ENCODE results near the gene GAB1.

Gene GAB1

GRCh38 chr4:143335979-143336780, 496 bp upstream of the GAB1 start:
- H3K36me3 ChIP-seq (ENCODE audit: control insufficient read depth in 5 of 5, insufficient read depth in 5 of 5, low read length in 5 of 5) = no peaks in the 10 kb centered on the region
- H3K9me3 ChIP-seq (ENCODE audit: control insufficient read depth in 5 of 5, low read length in 5 of 5) = no peaks in the 10 kb centered on the region
- no peaks in the 10 kb centered on the region for H3K27me3 ChIP-seq (ENCODE audit: control insufficient read depth in 5 of 5, insufficient read depth in 4 of 5, low read length in 5 of 5)
- H3K9ac ChIP-seq (ENCODE audit: low read length in 5 of 5) = peak overlapping the region; percentile 56 to 88 (median 83)
- peak overlapping the region; percentile 70 to 88 (median 86) for H3K4me3 ChIP-seq (ENCODE audit: low read depth in 1 of 5, low read length in 5 of 5)
- H3K27ac ChIP-seq (ENCODE audit: low read depth, low read length) = peak overlapping the region; percentile 94
- peaks cover 4 to 39% (median 31%) of the 10 kb centered on the region in 5 donors for H3K4me1 ChIP-seq (ENCODE audit: control insufficient read depth in 5 of 5, insufficient read depth in 5 of 5, low read length in 5 of 5)

GRCh38 chr4:143337600-143338287, 1.1 kb downstream of the GAB1 start:
- Histone ChIP-seq H3K9me3 (ENCODE audit: control insufficient read depth in 5 of 5, low read length in 5 of 5) (no peaks in the 10 kb centered on the region), H3K27ac (ENCODE audit: low read depth, low read length) (peak overlapping the region; percentile 94)

DNA sequence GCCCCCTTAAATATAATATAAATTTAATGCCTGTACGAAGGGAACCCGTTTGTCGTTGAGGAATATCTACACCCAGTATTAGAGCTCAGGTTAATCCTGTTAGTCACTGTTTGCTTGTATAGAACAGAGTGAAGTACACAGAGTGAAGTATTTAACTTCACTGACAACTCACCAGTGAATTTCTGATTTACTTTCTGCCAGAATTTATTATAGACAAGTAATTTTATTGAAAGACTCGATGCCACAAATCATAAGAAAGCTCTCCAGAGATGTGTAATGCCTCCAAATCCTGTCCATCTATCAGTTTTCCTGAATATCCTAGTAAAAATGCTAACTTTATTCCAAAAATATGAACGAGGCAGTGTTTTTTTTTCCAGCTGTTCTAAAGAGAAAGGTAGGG, 1.6 kb downstream of the GAB1 start:
- H3K36me3 ChIP-seq (ENCODE audit: control insufficient read depth in 5 of 5, insufficient read depth in 5 of 5, low read length in 5 of 5) = no peaks in the 10 kb centered on the region
- no peaks in the 10 kb centered on the region for H3K9me3 ChIP-seq (ENCODE audit: control insufficient read depth in 5 of 5, low read length in 5 of 5)
- H3K4me3 ChIP-seq (ENCODE audit: low read depth in 1 of 5, low read length in 5 of 5) = peak overlapping the region; percentile 75 to 97 (median 88)
- peak overlapping the region in 3 of 5 donors; percentile 42 to 82 (median 47) for H3K9ac ChIP-seq (ENCODE audit: low read length in 5 of 5)
- peak overlapping the region; percentile 94 for H3K27ac ChIP-seq (ENCODE audit: low read depth, low read length)
- H3K27me3 ChIP-seq (ENCODE audit: control insufficient read depth in 5 of 5, insufficient read depth in 4 of 5, low read length in 5 of 5) = no peaks in the 10 kb centered on the region
- H3K4me1 ChIP-seq (ENCODE audit: control insufficient read depth in 5 of 5, insufficient read depth in 5 of 5, low read length in 5 of 5) = peaks cover 4 to 42% (median 32%) of the 10 kb centered on the region in 5 donors

More at GRCh38 chr4:143337600-143338287, 1.1 kb downstream of the GAB1 start:
- H3K36me3 ChIP-seq (ENCODE audit: control insufficient read depth in 5 of 5, insufficient read depth in 5 of 5, low read length in 5 of 5) = no peaks in the 10 kb centered on the region
- H3K9ac ChIP-seq (ENCODE audit: low read length in 5 of 5) = peak overlapping the region; percentile 78 to 86 (median 82)
- H3K4me3 ChIP-seq (ENCODE audit: low read depth in 1 of 5, low read length in 5 of 5) = peak overlapping the region; percentile 75 to 97 (median 88)
- H3K4me1 ChIP-seq (ENCODE audit: control insufficient read depth in 5 of 5, insufficient read depth in 5 of 5, low read length in 5 of 5) = peaks cover 4 to 42% (median 32%) of the 10 kb centered on the region in 5 donors
- no peaks in the 10 kb centered on the region for H3K27me3 ChIP-seq (ENCODE audit: control insufficient read depth in 5 of 5, insufficient read depth in 4 of 5, low read length in 5 of 5)

- peaks cover 4 to 42% (median 32%) of the 10 kb centered on the region in 5 donors for H3K4me1 ChIP-seq (ENCODE audit: control insufficient read depth in 5 of 5, insufficient read depth in 5 of 5, low read length in 5 of 5)
- H3K9me3 ChIP-seq (ENCODE audit: control insufficient read depth in 5 of 5, low read length in 5 of 5) = no peaks in the 10 kb centered on the region
- H3K4me3 ChIP-seq (ENCODE audit: low read depth in 1 of 5, low read length in 5 of 5) = no peak overlapping the region
- H3K27ac ChIP-seq (ENCODE audit: low read depth, low read length) = no peak overlapping the region
- no peak overlapping the region for H3K9ac ChIP-seq (ENCODE audit: low read length in 5 of 5)
- no peaks in the 10 kb centered on the region for H3K27me3 ChIP-seq (ENCODE audit: control insufficient read depth in 5 of 5, insufficient read depth in 4 of 5, low read length in 5 of 5)
- no peaks in the 10 kb centered on the region for H3K36me3 ChIP-seq (ENCODE audit: control insufficient read depth in 5 of 5, insufficient read depth in 5 of 5, low read length in 5 of 5)
Observed at GRCh38 chr4:143339497-143339896, 2.8 kb downstream of the GAB1 start.

GRCh38 chr4:143341186-143341755, 4.6 kb downstream of the GAB1 start:
- Histone ChIP-seq H3K9me3 (ENCODE audit: control insufficient read depth in 5 of 5, low read length in 5 of 5) (no peaks in the 10 kb centered on the region), H3K27me3 (ENCODE audit: control insufficient read depth in 5 of 5, insufficient read depth in 4 of 5, low read length in 5 of 5) (no peaks in the 10 kb centered on the region), H3K4me1 (ENCODE audit: control insufficient read depth in 5 of 5, insufficient read depth in 5 of 5, low read length in 5 of 5) (peaks cover 2 to 36% (median 26%) of the 10 kb centered on the region in 5 donors), H3K36me3 (ENCODE audit: control insufficient read depth in 5 of 5, insufficient read depth in 5 of 5, low read length in 5 of 5) (no peaks in the 10 kb centered on the region), H3K9ac (ENCODE audit: low read length in 5 of 5) (no peak overlapping the region), H3K4me3 (ENCODE audit: low read depth in 1 of 5, low read length in 5 of 5) (no peak overlapping the region), H3K27ac (ENCODE audit: low read depth, low read length) (no peak overlapping the region)

DNA sequence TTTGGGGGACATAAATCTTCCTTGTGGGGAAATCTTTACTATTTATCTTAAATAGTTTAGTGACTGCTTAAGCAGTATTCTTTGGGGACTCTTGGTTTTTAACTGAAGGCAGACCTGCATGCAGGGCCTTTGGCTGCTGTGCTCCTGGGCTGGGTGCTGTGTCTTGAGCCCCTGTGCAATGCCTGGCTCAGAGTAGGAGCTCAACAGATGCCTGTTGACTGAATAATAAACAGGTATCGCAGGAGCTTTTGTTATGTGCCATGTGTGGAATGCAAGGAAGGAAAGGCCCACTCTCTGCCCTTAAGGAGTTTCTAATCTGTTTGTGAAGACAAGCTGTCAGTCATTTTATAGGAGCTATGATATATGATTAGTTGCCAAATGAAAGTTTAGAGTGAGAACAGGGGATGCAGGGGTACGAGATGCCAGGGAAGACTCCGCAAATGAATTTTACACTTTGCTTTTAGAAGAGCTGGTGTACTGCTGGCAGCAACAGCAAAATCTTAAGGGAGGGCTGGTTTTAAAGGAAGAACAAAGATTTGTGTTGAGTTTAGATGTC, 6.7 kb downstream of the GAB1 start:
- H3K4me1 ChIP-seq (ENCODE audit: control insufficient read depth in 5 of 5, insufficient read depth in 5 of 5, low read length in 5 of 5) = peaks cover 0 to 26% (median 13%) of the 10 kb centered on the region in 5 donors
- H3K27ac ChIP-seq (ENCODE audit: low read depth, low read length) = no peak overlapping the region
- no peak overlapping the region for H3K9ac ChIP-seq (ENCODE audit: low read length in 5 of 5)
- peaks cover 0 to 2% (median 0%) of the 10 kb centered on the region in 5 donors for H3K36me3 ChIP-seq (ENCODE audit: control insufficient read depth in 5 of 5, insufficient read depth in 5 of 5, low read length in 5 of 5)
- H3K4me3 ChIP-seq (ENCODE audit: low read depth in 1 of 5, low read length in 5 of 5) = no peak overlapping the region
- no peaks in the 10 kb centered on the region for H3K9me3 ChIP-seq (ENCODE audit: control insufficient read depth in 5 of 5, low read length in 5 of 5)
- H3K27me3 ChIP-seq (ENCODE audit: control insufficient read depth in 5 of 5, insufficient read depth in 4 of 5, low read length in 5 of 5) = no peaks in the 10 kb centered on the region

GRCh38 chr4:143344041-143344440, 7.4 kb downstream of the GAB1 start:
- H3K9ac ChIP-seq (ENCODE audit: low read length in 5 of 5) = no peak overlapping the region
- H3K4me1 ChIP-seq (ENCODE audit: control insufficient read depth in 5 of 5, insufficient read depth in 5 of 5, low read length in 5 of 5) = peaks cover 0 to 22% (median 9%) of the 10 kb centered on the region in 5 donors
- peaks cover 0 to 2% (median 0%) of the 10 kb centered on the region in 5 donors for H3K36me3 ChIP-seq (ENCODE audit: control insufficient read depth in 5 of 5, insufficient read depth in 5 of 5, low read length in 5 of 5)
- no peak overlapping the region for H3K27ac ChIP-seq (ENCODE audit: low read depth, low read length)
- H3K9me3 ChIP-seq (ENCODE audit: control insufficient read depth in 5 of 5, low read length in 5 of 5) = no peaks in the 10 kb centered on the region
- H3K4me3 ChIP-seq (ENCODE audit: low read depth in 1 of 5, low read length in 5 of 5) = no peak overlapping the region
- no peaks in the 10 kb centered on the region for H3K27me3 ChIP-seq (ENCODE audit: control insufficient read depth in 5 of 5, insufficient read depth in 4 of 5, low read length in 5 of 5)

DNA sequence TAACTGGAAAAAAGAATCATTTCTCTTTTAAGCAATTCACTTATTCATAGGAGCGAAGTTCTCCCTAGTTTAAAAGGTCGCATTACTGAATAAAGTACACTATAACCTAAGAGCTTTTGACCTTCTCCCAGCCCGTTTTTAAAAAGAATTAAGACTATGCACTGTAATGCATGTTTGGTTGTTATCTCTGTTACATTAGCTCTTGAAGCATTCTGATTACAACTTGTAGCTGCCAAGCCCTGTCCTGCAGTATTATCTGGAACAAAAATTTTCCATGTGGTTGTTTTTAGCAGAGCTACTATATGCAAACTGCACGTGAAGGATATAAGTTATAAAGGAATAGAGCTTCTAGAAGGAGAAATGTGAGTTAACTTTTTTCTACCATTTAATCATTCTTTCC, 8.1 kb downstream of the GAB1 start:
- no peaks in the 10 kb centered on the region for H3K27me3 ChIP-seq (ENCODE audit: control insufficient read depth in 5 of 5, insufficient read depth in 4 of 5, low read length in 5 of 5)
- H3K4me3 ChIP-seq (ENCODE audit: low read depth in 1 of 5, low read length in 5 of 5) = no peak overlapping the region
- peaks cover 0 to 20% (median 5%) of the 10 kb centered on the region in 5 donors for H3K4me1 ChIP-seq (ENCODE audit: control insufficient read depth in 5 of 5, insufficient read depth in 5 of 5, low read length in 5 of 5)
- H3K27ac ChIP-seq (ENCODE audit: low read depth, low read length) = no peak overlapping the region
- H3K9me3 ChIP-seq (ENCODE audit: control insufficient read depth in 5 of 5, low read length in 5 of 5) = no peaks in the 10 kb centered on the region
- peaks cover 0 to 2% (median 0%) of the 10 kb centered on the region in 5 donors for H3K36me3 ChIP-seq (ENCODE audit: control insufficient read depth in 5 of 5, insufficient read depth in 5 of 5, low read length in 5 of 5)
- H3K9ac ChIP-seq (ENCODE audit: low read length in 5 of 5) = no peak overlapping the region

- Histone ChIP-seq H3K9ac (ENCODE audit: low read length in 5 of 5) (no peak overlapping the region), H3K27ac (ENCODE audit: low read depth, low read length) (no peak overlapping the region), H3K4me1 (ENCODE audit: control insufficient read depth in 5 of 5, insufficient read depth in 5 of 5, low read length in 5 of 5) (peaks cover 0 to 15% (median 5%) of the 10 kb centered on the region in 5 donors), H3K9me3 (ENCODE audit: control insufficient read depth in 5 of 5, low read length in 5 of 5) (no peaks in the 10 kb centered on the region), H3K36me3 (ENCODE audit: control insufficient read depth in 5 of 5, insufficient read depth in 5 of 5, low read length in 5 of 5) (peaks cover 0 to 2% (median 0%) of the 10 kb centered on the region in 5 donors), H3K4me3 (ENCODE audit: low read depth in 1 of 5, low read length in 5 of 5) (no peak overlapping the region), H3K27me3 (ENCODE audit: control insufficient read depth in 5 of 5, insufficient read depth in 4 of 5, low read length in 5 of 5) (no peaks in the 10 kb centered on the region)
Observed at GRCh38 chr4:143345356-143345755, 8.7 kb downstream of the GAB1 start.
